ENCODE results near the gene GIGYF2. TPM values are rescaled to one million over a fixed set of nuclear protein-coding genes. Genes with fewer than 3 reads are reported as not detected.

Gene GIGYF2
- total RNA-seq, 4 donors from 2014 or later, result 40.8 to 146 (median 76.0) TPM

GRCh38 chr2:232794981-232795380 lies 97.8 kb downstream of the GIGYF2 start:
- in situ Hi-C loops (cut with MboI; ENCODE audit: low pct_ligation_motif_present in 1 of 4, low pct_unique_long_range_greater_than_20kb in 1 of 4, low sequenced_read_pairs in 3 of 4), result no loop called here
- intact Hi-C loops (cut with DNase I; ENCODE audit: low total_unique reads), result no loop called here
- H3K27me3 ChIP-seq, result no peaks in the 10 kb centered on the region
- WGBS, 2 donors (ENCODE audit: low coverage in 1 of 2), result 94 to 100% methylated on average over 1 of the region's 1 CpG
- H3K4me3 ChIP-seq, result no peak overlapping the region
- no peak overlapping the region for H3K27ac ChIP-seq
- DNase-seq, result no peak
- peaks cover 0 to 50% (median 16%) of the 10 kb centered on the region in 4 donors for H3K36me3 ChIP-seq
- no peaks in the 10 kb centered on the region for H3K9me3 ChIP-seq
- peaks cover 0 to 27% (median 16%) of the 10 kb centered on the region in 4 donors for H3K4me1 ChIP-seq
- TF ChIP-seq POLR2A (IDR thresholded peaks at IDR 0.05) (no peak), POLR2AphosphoS5 (IDR thresholded peaks at IDR 0.05) (no peak), EP300 (IDR thresholded peaks at IDR 0.05; ENCODE audit: low read depth) (no peak)
- TF ChIP-seq, protein P1, sequence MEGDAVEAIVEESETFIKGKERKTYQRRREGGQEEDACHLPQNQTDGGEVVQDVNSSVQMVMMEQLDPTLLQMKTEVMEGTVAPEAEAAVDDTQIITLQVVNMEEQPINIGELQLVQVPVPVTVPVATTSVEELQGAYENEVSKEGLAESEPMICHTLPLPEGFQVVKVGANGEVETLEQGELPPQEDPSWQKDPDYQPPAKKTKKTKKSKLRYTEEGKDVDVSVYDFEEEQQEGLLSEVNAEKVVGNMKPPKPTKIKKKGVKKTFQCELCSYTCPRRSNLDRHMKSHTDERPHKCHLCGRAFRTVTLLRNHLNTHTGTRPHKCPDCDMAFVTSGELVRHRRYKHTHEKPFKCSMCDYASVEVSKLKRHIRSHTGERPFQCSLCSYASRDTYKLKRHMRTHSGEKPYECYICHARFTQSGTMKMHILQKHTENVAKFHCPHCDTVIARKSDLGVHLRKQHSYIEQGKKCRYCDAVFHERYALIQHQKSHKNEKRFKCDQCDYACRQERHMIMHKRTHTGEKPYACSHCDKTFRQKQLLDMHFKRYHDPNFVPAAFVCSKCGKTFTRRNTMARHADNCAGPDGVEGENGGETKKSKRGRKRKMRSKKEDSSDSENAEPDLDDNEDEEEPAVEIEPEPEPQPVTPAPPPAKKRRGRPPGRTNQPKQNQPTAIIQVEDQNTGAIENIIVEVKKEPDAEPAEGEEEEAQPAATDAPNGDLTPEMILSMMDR (IDR thresholded peaks at IDR 0.05), result no peak

DNA sequence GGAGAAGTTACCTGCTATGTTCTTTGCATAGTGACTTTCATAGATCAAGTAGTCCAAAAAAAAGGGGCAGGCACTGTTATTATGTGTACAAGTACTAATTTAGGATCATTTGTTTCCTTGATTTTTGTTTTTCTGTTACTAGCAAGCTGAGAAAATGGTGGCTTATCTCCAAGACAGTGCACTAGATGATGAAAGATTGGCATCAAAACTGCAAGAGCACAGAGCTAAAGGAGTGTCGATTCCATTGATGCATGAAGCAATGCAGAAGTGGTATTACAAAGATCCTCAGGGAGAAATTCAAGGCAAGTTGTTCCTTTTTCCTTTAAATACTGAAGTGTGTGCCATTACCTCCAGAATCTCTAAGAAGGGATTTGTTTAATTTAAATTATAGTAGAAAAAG lies 98.8 kb downstream of the GIGYF2 start:
- peaks cover 0 to 45% (median 14%) of the 10 kb centered on the region in 4 donors for H3K36me3 ChIP-seq
- TF ChIP-seq, protein P1 (IDR thresholded peaks at IDR 0.05), result no peak
- no peak for TF ChIP-seq POLR2AphosphoS5 (IDR thresholded peaks at IDR 0.05)
- no peak for TF ChIP-seq EP300 (IDR thresholded peaks at IDR 0.05; ENCODE audit: low read depth)
- DNase-seq, result no peak
- intact Hi-C loops (cut with DNase I; ENCODE audit: low total_unique reads) (no loop called here), in situ Hi-C loops (cut with MboI; ENCODE audit: low pct_ligation_motif_present in 1 of 4, low pct_unique_long_range_greater_than_20kb in 1 of 4, low sequenced_read_pairs in 3 of 4) (no loop called here)
- H3K4me1 ChIP-seq, result peaks cover 0 to 28% (median 17%) of the 10 kb centered on the region in 4 donors
- WGBS, 2 donors (ENCODE audit: low coverage in 1 of 2), result 89 to 94% methylated on average over 1 of the region's 1 CpG
- no peak overlapping the region for H3K27ac ChIP-seq
- no peak overlapping the region for H3K4me3 ChIP-seq
- no peaks in the 10 kb centered on the region for H3K27me3 ChIP-seq
- no peaks in the 10 kb centered on the region for H3K9me3 ChIP-seq

DNA sequence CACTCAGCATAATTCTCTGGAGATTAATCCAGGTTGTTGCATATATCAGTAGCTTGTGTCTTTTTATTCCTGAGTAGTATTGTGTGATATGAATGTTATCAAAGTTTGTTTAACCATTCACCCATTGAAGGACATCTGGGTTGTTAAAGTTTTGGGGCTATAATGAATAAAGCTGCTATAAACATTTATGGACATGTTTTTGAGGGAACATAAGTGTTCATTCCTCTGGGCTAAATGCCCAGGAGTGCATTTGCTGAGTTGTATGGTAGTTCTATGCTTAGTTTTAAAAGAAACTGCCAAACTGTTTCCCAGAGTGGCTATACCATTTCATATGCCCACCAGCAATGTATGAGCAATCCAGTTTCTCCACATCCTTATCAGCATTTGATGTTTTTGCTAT lies 101.1 kb downstream of the GIGYF2 start:
- Histone ChIP-seq H3K27ac (peak overlapping the region; percentile 27 to 59 (median 41)), H3K27me3 (no peaks in the 10 kb centered on the region), H3K4me3 (no peak overlapping the region), H3K36me3 (peaks cover 0 to 47% (median 11%) of the 10 kb centered on the region in 4 donors), H3K9me3 (peaks cover 0 to 4% of the 10 kb centered on the region in 2 donors), H3K4me1 (peaks cover 0 to 28% (median 17%) of the 10 kb centered on the region in 4 donors)
- in situ Hi-C loops (cut with MboI; ENCODE audit: low pct_ligation_motif_present in 1 of 4, low pct_unique_long_range_greater_than_20kb in 1 of 4, low sequenced_read_pairs in 3 of 4), result no loop called here
- peak; percentile 13 for DNase-seq
- intact Hi-C loops (cut with DNase I; ENCODE audit: low total_unique reads), result no loop called here
- TF ChIP-seq EP300 (IDR thresholded peaks at IDR 0.05; ENCODE audit: low read depth) (no peak), POLR2A (IDR thresholded peaks at IDR 0.05) (no peak), POLR2AphosphoS5 (IDR thresholded peaks at IDR 0.05) (no peak)
- TF ChIP-seq, protein P1 (IDR thresholded peaks at IDR 0.05), result no peak

DNA sequence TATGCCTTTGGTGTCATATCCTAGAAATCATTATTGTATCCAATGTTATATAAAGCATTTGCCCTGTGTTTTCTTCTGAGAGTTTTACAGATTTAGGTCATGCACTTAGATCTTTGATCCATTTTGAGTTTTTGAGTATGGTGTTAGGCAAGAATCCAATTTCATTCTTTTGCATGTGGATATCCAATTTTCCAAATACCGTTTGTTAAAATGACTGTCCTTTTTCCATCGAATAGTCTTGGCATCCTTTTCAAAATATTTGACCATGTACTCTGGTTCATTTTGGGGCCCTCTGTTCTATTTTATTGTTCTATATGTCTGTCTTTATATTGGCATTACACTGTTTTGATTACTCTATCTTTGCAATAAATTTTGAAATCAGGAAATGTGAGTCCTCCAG lies 103.0 kb downstream of the GIGYF2 start:
- Histone ChIP-seq H3K9me3 (peaks cover 0 to 4% of the 10 kb centered on the region in 2 donors), H3K4me1 (peaks cover 0 to 28% (median 17%) of the 10 kb centered on the region in 4 donors), H3K36me3 (peaks cover 0 to 29% (median 10%) of the 10 kb centered on the region in 4 donors), H3K27me3 (no peaks in the 10 kb centered on the region), H3K27ac (no peak overlapping the region), H3K4me3 (no peak overlapping the region)
- WGBS, 2 donors (ENCODE audit: low coverage in 1 of 2), result 54 to 69% methylated on average over 2 of the region's 2 CpGs
- intact Hi-C loops (cut with DNase I; ENCODE audit: low total_unique reads) (no loop called here), in situ Hi-C loops (cut with MboI; ENCODE audit: low pct_ligation_motif_present in 1 of 4, low pct_unique_long_range_greater_than_20kb in 1 of 4, low sequenced_read_pairs in 3 of 4) (no loop called here)
- TF ChIP-seq, protein P1 (IDR thresholded peaks at IDR 0.05), result no peak
- TF ChIP-seq POLR2A (IDR thresholded peaks at IDR 0.05) (no peak), EP300 (IDR thresholded peaks at IDR 0.05; ENCODE audit: low read depth) (no peak), POLR2AphosphoS5 (IDR thresholded peaks at IDR 0.05) (no peak)
- DNase-seq, result no peak

Data from transverse colon (tissue), 4 donors.